ENCODE results near the gene MTHFD1L.

DNA sequence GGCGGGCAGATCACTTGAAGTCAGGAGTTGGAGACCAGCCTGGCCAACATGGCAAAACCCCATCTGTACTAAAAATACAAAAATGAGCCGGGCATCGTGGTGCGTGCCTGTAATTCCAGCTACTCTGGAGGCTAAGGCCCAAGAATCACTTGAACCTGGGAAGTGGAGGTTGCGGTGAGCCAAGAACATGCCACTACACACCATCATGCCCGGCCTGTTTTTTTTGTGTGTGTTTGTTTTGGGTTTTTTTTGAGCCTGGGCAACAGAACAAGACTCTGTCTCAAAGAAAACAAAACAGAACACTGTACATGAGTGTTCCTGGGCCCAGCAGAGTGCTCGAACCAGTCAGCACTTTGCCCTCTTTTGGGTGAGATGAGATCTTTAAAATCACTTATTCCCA is 159.1 kb downstream of the MTHFD1L start:
- TF ChIP-seq CTCF (IDR thresholded peaks at IDR 0.05; ENCODE audit: borderline replicate concordance, extremely low read depth, low read length, poor library complexity, severe bottlenecking) (no peak), EZH2 (IDR thresholded peaks at IDR 0.05; ENCODE audit: borderline replicate concordance, low read depth, low read length, severe bottlenecking) (no peak)

Measured in DND-41 (cell line).